HG02588 (cell line): ENCODE results near the gene DYNLT5.
"Not testable (repeated sequence)": the region's sequence is repeated elsewhere in the genome, so short reads cannot be mapped to it uniquely, and the experiment has no call there.

ENCODE experiments used
- ATAC-seq: cut with Tn5 transposase; IDR thresholded peaks from one replicate; pipeline ENCODE4 v1.9.1; 2021; ENCODE audit warnings: mild to moderate bottlenecking, moderate library complexity; ENCODE audit not compliant: unreplicated experiment

DYNLT5 gene

DNA sequence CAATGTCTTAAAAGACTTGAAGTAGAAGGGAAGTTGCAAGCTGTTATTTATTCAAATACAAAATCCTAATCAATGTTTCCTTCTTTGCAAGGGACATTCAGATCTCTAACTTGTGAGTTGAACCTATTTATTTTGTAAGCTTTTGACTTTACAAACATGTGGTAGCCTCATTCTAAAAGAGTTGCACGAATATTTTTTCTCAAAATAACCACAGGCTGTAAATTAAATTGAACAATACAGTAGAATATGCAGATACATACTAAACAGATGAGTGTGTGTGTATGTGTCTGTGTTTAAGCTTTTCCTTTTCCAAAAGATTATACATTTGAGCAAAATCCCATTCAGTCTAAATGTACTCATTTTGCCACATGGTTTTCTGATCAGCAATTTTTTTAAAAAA lies 4.8 kb upstream of the DYNLT5 start:
- no peak for ATAC-seq

DNA sequence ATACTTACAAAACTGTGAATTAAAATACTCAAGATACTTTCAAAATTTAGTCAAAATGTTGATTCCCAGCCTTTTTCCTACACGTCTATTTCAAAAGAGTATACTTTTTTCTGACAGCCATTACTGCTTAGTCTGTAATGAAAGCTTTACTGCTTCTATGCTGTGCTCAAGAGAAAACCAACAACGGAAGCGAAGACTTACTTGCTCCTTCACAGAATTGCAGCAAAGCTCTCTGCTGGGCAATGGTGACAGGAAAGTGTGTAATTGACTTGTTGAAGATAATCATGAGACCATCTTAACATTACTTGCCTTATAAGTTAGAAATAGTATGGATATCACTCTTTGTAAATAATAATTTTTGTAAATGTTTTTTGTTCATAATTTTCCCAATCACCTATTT lies 1.7 kb upstream of the DYNLT5 start:
- no peak for ATAC-seq

DNA sequence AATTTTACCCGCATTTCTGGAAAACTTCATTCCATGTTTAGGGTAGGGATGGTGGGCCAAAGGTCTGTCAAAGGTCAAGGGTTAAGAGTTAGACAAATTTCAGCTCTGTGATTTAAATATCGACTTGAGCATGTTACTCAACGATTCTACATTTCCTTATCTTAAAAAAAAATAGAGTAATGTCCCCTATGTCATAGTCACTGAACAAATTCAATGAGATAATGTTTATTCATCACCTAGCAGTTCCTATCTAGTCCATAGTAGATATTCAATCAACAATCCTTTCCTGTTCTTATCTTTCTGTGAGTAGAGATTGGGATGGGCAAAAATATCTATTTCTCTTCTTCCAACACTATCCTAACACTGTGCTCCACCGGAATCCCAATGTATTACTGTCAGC lies 1.1 kb upstream of the DYNLT5 start:
- no peak for ATAC-seq

DNA sequence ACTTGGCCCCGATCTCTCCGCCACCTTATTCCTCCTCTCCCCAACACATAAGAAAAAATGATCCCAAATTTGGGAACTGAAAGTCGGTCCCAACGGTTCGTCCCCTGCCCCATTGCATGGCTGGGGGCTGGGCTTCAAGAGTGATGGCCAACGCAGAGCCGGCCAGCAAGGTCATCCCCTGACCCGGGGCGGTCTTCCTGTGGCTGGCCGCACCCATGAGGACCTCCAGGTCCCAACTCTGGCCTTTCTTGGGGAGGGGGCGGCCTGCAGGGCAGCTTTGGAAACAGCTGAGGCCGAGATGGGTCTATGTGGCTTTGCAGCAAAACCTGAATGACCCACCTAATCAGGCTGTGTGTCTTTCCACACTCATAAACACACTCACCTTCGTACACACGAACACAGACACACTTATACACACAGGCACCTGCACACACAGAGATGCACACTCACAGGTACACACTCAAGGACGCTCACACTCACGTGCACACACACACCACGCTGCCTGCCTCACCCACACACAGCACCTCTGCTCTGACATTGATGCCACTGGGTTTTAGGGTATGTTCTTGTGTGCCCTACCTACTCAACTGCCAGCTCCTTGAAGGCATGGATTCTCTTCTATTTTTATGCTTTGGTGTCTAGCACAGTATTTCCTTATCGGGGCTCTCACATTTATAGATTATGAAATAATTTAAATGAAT lies 562 bp downstream of the DYNLT5 start:
- peak; percentile 17 for ATAC-seq

DNA sequence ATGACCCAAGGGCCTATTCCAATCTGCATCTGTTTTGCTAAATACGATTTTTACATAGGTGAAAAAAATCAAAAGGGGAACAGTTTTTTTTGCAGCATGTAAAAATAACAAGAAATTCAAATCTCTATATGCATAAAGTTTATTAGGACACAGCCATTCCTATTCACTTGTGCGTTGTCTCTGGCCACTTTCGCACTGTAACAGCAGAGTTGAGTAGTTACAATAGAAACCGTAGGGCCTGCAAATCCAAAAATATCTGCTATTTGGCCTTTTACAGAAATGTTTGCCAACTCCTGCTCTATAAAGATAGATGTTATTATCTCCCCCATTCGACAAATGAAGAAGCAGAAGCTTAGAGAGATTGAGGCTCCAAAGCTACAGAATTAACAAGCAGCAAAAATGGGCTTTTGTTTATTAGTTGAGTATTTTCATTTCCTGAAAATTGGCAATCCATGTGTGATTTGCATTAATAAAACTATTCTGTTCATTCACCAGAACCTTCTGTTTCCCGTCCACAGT lies 5.5 kb downstream of the DYNLT5 start:
- ATAC-seq = no peak

DNA sequence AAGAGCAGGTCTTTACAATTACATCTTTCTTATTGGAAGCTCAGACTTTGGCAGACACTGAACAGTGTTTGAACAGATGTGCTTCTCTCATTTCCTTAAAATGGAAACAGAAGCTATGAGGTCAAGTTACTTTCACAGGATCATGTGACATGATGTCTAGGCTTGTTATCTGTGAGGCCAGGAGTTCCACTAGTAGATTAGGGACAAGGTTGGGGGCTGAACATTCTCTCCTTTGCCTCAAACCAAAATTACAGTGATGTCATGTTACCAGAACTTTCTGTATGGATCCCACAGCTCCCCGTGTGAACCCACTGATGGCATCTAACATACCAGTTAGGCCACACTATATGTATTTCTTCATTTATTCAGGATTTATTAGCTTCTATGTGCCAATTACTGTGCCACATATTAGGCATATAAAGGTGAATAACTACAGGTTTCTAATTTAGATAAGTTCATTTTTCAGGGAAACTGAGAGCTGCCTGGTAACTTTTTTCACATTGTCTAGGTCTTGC lies 6.0 kb downstream of the DYNLT5 start:
- ATAC-seq = peak; percentile 100

DNA sequence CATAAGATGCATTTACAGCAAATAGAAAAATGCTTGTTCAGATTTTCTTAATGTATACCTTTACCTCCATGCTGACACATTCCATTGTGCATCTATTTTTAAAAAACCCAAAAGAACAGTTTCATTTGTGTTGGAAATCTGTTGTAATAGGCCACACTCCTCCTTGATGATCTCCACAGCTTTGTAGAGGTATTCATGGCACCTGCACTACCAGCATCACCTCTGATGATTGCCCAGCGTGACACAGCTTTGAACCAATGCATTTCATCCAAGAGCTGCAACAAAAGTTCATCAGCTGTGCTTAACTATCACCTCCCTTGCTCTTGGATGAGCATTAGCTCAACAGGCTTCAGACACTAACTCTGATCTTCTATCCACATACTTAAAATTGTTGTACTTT lies 8.2 kb downstream of the DYNLT5 start:
- no peak for ATAC-seq

DNA sequence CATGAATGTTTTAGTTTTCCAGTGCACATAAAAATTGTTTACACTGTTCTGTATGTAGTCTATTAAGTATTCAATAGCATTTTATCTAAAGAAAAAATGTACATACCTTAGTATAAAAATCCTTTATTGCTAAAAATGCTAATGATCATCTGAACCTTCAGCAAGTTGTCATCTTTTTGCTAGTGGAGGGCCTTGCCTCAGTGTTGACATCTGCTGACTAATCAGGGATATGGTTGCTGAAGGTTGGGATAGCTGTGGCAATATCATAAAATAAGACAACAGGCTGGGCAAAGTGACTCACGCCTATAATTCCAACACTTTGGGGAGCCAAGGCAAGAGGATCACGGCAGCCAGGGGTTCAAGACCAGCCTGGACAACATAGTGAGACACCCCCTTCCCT lies 9.0 kb downstream of the DYNLT5 start:
- no peak for ATAC-seq

DNA sequence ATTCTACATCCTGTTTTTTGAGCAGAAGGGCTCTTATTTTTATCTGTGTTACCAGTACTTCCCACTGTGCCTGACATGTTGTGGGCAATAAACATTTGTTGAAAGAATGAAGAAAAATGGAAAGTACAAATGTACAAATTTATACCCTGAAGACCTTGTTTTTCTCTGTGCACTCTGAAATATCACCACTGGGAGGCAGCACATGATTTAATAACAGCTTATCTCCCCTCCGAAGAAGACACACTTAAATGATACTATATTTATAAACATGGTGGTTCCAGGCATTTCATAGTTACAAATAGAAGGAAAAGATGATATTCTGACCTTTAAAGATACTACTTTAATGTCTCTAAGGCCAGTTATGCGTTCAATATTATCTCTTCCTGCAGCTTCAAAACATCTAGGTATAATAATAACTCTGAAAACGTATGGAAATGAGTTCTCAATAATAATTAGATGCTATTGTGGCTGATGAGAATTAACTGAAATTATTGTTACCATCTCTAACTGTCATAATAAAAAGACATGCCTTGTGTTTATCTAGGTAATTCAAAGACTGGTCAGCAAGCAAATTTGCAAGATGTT lies 12.8 kb downstream of the DYNLT5 start:
- no peak for ATAC-seq

DNA sequence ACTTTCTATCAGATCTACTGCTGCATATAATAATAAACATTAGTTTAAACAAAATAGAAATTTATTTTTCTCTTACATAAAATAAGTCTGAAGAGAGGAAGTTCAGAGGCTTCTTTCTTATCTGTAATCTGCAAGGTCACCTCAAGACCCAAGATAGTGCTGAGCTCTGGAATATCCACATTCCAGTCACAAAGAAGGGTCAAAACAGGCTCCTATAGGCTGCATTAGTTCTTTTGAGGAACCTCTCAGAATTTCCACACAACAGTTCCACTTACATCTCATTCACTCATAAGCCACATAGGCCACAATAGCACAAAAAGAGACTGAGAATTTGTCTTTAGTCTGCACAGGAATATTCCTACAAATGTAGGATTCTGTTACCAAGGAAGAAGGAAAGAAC lies 15.4 kb downstream of the DYNLT5 start:
- ATAC-seq = no peak

DNA sequence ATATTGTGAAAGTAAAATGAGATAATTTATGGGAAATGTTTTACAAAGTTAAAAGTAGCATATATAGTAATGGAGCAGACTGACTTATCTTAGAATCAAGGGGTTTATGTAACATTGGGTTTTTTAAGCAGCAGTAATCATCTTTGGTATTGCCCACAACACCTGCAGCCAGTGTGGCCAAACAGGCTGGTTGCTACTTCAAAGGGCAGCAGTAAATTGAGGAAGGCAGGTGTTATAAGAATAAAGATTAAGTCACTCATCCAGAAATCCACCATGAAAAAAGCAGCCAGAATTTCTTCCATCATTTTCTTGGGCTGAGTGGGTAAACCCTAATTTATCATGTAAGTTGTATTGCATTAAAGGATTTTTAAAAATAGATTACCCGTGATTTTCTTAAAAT lies 16.7 kb downstream of the DYNLT5 start:
- no peak for ATAC-seq

DNA sequence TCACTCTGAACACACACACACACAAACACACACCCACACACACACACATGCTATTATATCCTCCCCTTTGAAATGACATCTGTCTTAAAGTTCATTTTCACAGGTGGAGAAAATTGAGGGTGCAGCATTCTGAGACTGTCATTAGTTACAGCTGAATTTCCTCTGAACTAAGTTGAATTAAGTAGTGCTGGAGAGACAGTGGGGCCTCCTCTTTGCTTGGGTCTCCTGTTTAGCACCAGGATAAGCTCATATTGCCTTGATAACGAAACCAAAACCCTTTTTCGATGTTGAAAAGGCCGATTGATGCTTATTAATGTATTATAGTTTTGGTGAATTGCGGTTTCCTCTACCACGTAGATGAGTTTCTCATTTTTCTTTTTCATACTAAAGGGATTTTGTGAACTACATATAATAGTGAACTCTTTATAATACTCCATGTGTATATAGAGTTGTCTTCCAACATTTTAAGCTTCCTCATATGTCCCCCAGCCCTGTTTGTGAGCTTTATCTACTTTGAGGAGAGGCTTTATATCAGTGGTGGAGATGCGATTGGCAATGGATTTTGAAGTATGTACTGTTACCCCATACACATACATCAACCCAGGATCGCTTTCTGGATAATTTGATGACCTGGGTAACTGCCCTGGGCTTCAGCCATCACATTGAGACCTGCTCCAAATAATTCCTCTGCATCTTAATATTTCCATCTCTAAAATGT lies 17.4 kb downstream of the DYNLT5 start:
- no peak for ATAC-seq

DNA sequence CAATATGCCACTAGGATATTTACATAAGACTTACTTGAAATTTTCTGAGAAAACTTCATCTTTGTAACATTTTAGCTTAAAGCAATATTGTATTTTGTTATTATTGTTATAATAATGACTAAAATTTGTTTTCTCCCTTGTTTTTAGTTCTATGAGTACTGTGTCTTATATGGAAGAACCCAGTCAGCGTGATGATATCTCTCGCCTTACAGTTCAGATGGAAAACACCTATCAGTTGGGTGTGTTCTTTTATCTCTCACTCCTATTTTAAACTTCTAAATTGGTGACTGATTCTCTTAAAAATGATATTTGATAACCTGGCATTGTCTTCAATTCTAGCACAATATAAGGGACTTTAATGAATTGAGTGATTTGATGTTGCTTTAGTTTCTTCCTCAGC lies 18.0 kb downstream of the DYNLT5 start:
- no peak for ATAC-seq

DNA sequence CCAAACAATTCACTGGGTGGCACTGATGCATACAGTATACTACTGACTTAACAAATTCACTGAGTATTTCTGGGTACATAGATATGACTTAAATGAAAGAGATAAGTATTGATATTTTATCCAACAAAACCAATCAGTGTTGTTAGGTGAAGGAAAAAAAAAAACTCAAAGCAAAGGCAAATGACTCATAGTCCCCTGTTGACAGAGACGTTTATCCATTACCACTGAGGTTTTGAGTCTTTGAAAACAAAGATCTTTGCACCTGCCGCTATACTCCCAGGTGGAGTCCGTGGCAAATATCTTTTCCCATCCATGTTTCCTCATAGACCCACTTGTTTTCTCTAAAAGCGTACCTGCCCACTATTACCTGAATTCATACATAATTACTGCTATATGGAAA lies 18.4 kb downstream of the DYNLT5 start:
- no peak for ATAC-seq

DNA sequence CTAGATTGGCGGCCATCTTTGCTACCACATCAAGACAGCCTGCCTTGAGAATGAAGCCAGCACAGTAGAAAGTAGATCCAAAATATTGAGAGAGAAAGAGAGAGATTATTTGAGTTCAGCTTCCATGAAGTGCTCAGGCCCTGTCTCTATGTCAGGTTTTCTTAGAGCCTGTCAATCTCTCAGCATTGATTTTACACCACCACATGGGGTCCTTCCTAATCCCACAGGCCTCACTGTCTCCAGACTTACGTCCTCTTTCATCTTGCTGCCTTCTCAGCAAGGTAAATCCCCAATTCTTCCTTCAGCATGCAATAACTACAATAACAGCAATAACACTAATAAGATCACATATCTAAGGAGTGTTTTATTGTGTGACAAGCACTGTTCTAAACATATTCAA lies 21.0 kb downstream of the DYNLT5 start:
- ATAC-seq = no peak

DNA sequence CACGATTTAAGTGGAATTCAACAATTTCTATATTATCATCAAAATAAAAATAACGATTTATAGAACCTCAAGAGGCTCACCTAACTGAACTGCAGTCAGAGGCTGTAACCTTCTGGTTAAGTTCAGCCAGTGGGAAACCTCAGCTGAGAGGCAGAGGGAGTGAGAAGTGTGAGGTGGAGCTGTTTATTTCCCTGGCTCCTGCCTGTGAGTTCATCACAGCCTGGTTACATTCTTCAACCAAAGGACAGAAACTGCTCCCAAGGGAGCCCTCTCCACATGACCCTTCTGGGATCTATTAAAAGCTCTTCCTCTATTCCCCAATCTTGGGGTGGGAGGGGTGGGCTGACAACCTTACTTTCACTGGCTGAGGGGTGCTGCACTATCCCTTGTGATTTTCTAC lies 22.2 kb downstream of the DYNLT5 start:
- no peak for ATAC-seq

DNA sequence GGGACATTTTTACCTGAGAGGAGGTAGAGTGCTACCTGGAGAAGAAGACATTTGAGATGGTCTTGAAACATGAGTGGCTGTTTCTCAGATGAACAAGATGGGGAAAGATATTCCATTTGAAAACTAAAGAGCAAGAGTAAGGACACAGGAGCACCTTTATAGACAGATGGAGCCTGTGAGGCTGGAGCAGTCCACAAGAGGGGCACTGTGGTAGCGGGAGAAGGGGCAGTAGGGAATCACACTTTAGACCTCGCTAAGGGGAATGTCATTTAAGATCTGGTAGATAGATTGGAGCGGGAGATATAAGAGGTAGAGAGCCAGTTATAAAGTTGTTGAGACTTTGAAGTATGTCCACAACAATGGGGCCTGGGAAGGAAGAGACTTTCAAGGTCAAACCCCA lies 23.4 kb downstream of the DYNLT5 start:
- ATAC-seq = no peak

DNA sequence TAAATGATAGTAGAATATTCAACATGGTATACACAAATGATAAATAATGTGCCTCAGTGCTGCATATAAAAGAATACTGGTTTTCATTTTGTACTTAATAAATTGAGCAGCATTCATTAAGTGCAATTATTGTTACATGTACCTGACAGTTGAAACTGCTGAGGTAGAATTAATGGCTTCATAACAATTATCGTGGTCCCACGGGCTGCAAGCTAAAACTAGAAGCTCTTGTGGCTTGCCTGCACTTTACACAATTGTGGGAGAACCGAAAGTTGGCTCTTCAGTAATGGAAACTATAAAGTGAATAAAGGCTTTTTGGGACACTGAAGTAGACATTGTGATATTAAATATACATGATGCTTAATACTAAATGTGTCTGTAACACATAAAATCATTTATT lies 25.6 kb downstream of the DYNLT5 start:
- ATAC-seq = no peak

DNA sequence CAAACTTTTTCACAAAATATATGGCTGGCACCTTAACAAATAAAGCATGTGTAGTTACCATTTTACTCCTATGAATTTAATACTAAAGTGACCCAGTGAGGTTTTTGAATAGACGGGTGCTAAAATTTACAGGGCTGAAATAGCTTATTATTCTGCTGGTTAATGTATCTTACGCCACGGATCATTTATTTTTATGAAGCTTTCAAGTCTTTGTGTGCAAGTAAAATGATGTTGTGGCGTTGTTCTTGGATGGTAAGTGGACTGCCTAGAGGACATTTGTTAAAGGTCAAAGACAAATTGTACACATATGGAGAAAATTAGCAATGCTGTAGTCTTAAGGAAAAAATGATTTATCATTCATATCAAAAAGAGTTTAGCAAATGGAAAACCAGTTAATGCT lies 26.0 kb downstream of the DYNLT5 start:
- no peak for ATAC-seq

DNA sequence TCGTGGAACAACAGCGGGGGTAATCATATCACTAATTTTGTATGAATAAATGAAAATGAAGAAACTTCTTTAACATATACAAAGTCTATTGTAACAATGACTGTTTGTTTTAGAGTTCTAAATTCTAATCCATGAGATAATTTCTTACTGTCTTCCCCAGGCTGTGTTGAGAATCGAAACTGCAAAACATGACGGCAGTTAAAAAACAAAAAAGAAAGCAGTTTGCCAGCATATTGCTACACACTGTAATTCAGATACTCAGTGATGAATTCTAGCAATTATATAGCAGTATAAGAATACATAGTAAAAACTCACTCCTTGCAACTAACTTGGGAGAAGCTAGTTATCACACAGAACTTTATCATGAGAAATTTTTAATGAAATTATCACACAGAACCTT lies 26.7 kb downstream of the DYNLT5 start:
- no peak for ATAC-seq

DNA sequence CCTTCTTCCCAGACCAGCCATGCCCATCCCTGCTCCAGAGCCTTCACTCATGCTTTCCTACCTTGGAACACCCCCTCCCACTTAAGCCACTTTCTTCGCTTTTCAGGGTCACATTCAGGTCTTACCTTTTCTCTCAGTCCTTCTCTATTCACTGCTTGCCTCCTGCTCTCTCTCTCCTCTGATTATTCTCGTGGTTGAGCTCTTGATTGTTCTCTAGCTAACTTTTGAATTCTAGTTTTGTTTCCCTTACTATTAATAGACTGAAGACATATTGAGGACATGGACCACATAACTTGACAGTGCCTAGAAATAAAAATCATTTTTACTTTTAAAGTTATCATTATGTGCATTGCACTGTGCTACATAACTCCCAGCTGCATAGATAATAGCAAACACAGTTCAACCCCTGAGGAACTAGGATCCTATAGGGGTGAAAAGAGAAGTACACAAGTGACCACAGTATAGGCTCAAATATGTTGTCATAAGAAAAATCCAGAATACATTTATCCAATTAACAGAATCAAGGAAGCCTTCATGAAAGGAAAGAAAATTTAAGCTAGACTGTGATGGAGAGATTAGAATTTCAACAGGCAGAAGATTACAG lies 27.3 kb downstream of the DYNLT5 start:
- no peak for ATAC-seq

DNA sequence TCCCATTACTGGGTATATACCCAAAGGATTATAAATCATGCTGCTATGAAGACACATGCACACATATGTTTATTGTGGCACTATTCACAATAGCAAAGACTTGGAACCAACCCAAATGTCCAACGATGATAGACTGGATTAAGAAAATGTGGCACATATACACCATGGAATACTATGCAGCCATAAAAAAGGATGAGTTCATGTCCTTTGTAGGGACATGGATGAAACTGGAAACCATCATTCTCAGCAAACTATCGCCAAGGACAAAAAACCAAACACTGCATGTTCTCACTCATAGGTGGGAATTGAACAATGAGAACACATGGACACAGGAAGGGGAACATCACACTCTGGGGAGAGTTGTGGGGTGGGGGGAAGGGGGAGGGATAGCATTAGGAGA lies 33.5 kb downstream of the DYNLT5 start:
- not testable (repeated sequence) for ATAC-seq
